NCI-H2171 (cell line): ENCODE results near the gene SMO.
"Not testable (repeated sequence)": the region's sequence is repeated elsewhere in the genome, so short reads cannot be mapped to it uniquely, and the experiment has no call there.

Experiments
- DNase-seq: peaks from one replicate; lab custom pipeline; 2025; lab: John Stamatoyannopoulos, UW

SMO gene

GRCh38 chr7:129240119-129240820 is 51.8 kb downstream of the SMO start:
- DNase-seq: no peak

- no peak for DNase-seq
Measured at GRCh38 chr7:129244220-129244619, 55.8 kb downstream of the SMO start.

GRCh38 chr7:129245533-129245932 is 57.1 kb downstream of the SMO start:
- no peak for DNase-seq

DNA sequence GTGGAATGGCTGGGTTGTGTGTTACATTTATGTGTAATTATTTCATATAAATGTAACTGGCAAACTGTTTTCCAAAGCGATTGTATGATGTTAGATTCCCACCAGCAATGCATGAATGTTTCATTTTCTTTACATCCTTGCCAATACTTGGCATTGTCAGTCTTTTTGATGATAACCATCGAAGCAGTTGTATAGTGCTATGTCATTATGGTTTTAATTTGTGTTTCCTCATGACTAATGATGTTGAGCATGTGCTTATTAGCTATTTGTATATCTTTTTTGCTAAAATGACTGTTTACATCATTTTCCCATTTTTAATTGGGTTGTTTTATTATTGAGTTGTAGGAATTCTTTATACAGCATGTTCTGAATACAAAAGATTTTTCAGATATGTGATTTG is 58.7 kb downstream of the SMO start:
- DNase-seq: no peak

GRCh38 chr7:129252128-129252527 is 63.7 kb downstream of the SMO start:
- peak; percentile 66 for DNase-seq

DNA sequence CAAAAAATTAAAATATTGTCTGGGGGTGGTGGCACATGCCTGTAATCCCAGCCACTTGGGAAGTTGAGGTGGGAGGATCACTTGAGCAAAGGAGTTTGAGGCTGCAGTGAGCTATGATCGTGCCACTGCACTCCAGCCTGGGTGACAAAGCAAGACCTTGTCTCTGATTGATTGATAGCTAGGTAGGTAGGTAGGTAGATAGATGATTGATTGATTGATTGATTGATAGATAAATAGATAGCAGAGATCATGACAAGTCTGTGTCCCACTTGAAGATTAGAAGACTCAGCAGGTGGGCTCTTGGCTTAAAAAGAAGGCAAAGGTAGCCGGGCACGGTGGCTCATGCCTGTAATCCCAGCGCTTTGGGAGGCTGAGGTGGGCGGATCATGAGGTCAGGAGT is 64.2 kb downstream of the SMO start:
- not testable (repeated sequence) for DNase-seq

GRCh38 chr7:129255800-129256199 is 67.4 kb downstream of the SMO start:
- no peak for DNase-seq

- DNase-seq: no peak
Measured at GRCh38 chr7:129256221-129256620, 67.8 kb downstream of the SMO start.

DNA sequence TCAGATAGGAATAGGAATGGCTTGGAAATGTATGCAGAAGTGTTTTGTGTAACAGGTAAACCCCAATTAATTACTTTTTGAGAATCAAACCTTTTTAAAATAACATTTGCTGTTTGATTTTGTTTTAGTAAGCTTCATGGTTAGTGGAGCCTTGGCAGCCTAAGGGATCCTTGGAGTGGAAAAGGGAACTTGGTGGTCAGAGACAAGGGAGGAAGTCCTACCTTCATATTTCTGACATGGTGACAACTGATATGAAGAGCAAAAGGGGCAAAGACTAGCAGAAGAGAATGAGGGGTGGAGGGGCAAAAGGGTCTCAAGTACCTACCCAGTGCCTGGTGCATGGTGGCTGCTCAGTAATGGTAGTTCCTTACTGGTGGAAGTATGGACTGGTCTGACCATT is 68.7 kb downstream of the SMO start:
- no peak for DNase-seq

- no peak for DNase-seq
Measured at GRCh38 chr7:129258649-129259389, 70.4 kb downstream of the SMO start.

GRCh38 chr7:129262324-129262723 is 73.9 kb downstream of the SMO start:
- DNase-seq: no peak
